ENCODE data around the gene PTMA. TPM values are rescaled to one million over a fixed set of nuclear protein-coding genes. Genes with fewer than 3 reads are reported as not detected.

The PTMA gene
- total RNA-seq, 2 experiments from 2014 or later, result 1,763 to 1,778 TPM

DNA sequence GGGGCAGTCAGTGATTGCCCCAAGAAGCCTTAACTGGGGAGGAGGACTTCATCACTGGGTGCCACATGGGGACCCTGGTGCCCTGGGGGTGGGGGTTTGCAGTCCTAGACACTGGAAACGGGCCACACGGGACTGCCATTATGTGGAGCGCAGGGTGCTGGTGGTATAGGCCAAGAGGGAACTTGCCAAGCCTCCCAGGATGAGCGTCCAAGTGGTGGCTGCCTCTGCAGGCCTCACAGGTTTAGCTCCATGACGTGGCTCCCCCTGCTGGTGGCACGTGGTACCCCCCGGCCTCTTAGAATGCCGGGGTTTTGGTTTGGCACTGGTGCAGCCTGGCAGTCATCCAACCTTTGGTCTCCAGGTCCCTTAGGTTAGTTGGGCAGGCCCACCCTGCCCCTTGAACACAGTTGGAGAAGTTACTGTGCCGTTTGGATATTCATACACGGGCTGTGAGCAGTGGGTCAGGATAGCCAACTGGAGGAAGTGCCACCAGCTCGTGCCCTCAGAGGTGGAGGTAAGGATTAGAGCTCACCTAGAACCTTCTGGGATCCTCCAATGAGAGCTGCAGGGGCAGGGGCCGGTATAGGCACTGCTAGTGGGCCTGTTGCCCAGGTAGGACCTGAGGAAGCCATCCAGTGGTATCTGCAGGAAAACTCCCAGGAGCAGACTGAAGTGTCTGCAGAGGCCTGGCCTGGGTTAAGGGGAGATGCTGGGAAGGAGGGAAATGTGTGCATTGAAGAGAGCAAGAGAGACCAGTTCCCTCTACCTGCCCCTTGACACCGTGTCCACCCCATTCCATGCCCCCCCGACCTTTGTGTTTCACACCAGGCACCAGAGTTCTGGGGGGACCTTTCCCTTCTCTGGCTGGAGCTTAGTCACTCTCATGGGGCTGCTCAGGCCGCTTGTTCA lies 5.7 kb downstream of the PTMA start:
- peak overlapping the region; percentile 48 for H3K4me3 Mint-ChIP-seq
- H3K27me3 Mint-ChIP-seq, result no peaks in the 10 kb centered on the region
- POLR2A ChIA-PET, result interaction anchor here (0.9 to 5.2 kb wide), 15 partner anchors 10 to 250 kb away, joined by 3 to 69 read pairs (median 6); partner anchors contain the start of genes COPS7B, NCL and PDE6D
- peak overlapping the region; percentile 95 for H3K27ac Mint-ChIP-seq
- intact Hi-C loops (cut with micrococcal nuclease), result loop anchor here (1.0 to 2.0 kb wide), 2 partner anchors 102 to 151 kb away; no protein-coding TSS in a partner anchor
- H3K36me3 Mint-ChIP-seq, result peaks cover 37% of the 10 kb centered on the region
- peak; percentile 94 for DNase-seq
- CTCF ChIA-PET, result interaction anchor here (0.6 to 12.1 kb wide), 40 partner anchors 11 to 249 kb away, joined by 3 to 578 read pairs (median 7); partner anchors contain the start of genes COPS7B and NCL
- H3K4me1 Mint-ChIP-seq (ENCODE audit: low read depth), result peaks cover 23% of the 10 kb centered on the region
- peaks cover 2% of the 10 kb centered on the region for H3K9me3 Mint-ChIP-seq

DNA sequence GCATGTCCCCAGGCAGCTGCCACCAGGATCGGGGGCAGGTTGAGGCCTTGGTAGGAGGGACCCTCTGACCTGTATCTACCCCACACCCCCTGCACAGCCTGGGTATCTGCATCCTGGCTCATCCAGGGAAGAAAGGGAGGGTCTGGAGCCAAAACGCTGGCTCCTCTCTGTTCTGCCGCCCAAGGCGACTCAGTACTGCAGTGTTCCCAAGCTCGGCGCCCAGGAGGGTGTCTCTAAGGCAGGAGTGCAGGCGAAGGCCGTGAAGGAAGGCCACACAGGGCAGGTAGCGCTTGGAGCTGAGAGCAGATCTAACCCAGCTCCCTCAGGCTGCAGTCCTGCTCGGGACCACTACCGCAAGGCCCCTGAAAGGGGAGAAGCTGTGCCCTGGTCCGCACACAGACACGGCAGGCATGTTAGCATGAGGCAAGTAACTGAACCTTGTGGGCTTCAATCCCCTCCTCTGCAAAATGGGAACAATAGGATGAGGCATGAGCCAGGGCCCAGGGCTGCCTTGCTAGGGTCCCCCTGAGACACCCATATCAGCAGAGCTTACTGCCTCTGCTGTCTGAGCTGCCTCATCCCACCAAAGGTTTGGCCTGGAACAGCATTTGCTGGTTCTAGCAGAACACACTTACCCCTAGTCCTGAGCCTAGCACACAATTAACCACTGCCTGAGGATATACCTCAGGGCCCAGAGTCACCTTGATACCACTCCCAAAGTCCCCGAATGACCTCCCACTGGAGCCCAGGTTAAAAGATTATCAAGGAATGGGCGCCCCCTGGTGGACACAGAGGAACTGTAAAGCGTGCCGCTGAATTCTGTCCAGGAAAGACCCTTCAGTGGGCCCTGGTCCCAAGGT lies 6.5 kb downstream of the PTMA start:
- H3K27ac Mint-ChIP-seq, result peak overlapping the region; percentile 95
- DNase-seq, result peak; percentile 85
- H3K4me1 Mint-ChIP-seq (ENCODE audit: low read depth), result peaks cover 23% of the 10 kb centered on the region
- ChIA-PET POLR2A (interaction anchor here (0.9 to 5.2 kb wide), 13 partner anchors 8 to 162 kb away, joined by 3 to 69 read pairs (median 6); partner anchors contain the start of gene PDE6D), CTCF (interaction anchor here (0.5 to 12.1 kb wide), 42 partner anchors 10 to 250 kb away, joined by 3 to 578 read pairs (median 6); partner anchors contain the start of genes COPS7B and NCL)
- H3K9me3 Mint-ChIP-seq, result peaks cover 2% of the 10 kb centered on the region
- no peak overlapping the region for H3K4me3 Mint-ChIP-seq
- H3K36me3 Mint-ChIP-seq, result peaks cover 30% of the 10 kb centered on the region
- no peaks in the 10 kb centered on the region for H3K27me3 Mint-ChIP-seq
- intact Hi-C loops (cut with micrococcal nuclease), result loop anchor here (1.0 to 2.0 kb wide), 4 partner anchors 28 to 152 kb away; no protein-coding TSS in a partner anchor

DNA sequence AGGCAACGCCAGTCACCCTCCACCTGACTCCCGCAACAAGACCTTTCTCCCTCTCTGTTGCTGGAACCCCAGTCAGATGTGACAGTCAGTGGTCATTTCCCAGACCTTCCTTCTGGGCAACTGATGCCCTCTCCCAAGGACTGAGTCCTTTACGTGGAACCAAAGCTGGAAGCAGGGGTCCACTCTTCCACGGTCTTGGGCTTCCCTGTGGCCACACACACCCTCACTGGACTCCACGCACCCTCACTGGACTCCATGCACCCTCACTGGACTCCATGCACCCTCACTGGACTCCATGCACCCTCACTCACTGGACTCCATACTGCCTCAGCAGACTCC lies 7.1 kb downstream of the PTMA start:
- intact Hi-C loops (cut with micrococcal nuclease), result loop anchor here (1.0 to 2.0 kb wide), 3 partner anchors 28 to 153 kb away; no protein-coding TSS in a partner anchor
- H3K27ac Mint-ChIP-seq, result no peak overlapping the region

DNA sequence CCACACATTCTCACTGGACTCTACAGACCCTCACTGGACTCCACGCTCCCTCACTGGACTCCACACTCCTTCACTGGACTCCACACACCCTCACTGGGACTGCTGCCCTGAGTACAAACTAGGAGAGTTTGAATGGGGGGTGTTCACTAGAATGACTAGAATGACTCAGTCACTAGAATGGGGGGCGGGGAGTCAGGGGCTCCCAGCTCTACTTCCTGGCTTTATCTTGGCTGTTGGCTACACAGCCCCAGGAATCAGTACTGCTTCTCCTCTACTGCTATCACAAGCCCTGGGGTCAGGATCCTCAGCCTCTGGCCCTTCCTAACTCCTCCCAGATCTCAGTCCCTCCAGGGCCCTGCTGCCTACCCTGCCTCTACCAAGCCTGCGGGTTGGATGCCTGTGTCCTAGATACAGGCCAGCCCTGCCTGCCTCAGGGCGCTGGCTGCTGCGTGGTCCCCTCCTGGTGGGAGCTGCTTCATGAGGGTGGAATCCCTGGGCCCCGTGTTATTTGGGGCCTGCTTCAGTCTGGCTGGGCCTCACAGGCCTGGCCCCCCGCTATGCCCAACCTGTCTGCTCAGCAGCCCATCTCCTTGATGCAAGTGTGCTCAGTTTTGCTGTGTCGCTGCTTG lies 7.8 kb downstream of the PTMA start:
- Mint-ChIP-seq H3K27ac (no peak overlapping the region), H3K4me3 (no peak overlapping the region), H3K9me3 (peaks cover 2% of the 10 kb centered on the region), H3K36me3 (peaks cover 24% of the 10 kb centered on the region), H3K4me1 (ENCODE audit: low read depth) (peaks cover 23% of the 10 kb centered on the region), H3K27me3 (no peaks in the 10 kb centered on the region)
- no peak for DNase-seq
- POLR2A ChIA-PET, result interaction anchor here (1.1 to 5.2 kb wide), 4 partner anchors 9 to 103 kb away, joined by 4 to 69 read pairs (median 15); no protein-coding TSS in a partner anchor
- CTCF ChIA-PET, result interaction anchor here (0.7 to 12.1 kb wide), 11 partner anchors 9 to 251 kb away, joined by 3 to 578 read pairs (median 12); partner anchors contain the start of gene COPS7B
- intact Hi-C loops (cut with micrococcal nuclease), result loop anchor here (1.0 to 2.0 kb wide), 3 partner anchors 29 to 153 kb away; no protein-coding TSS in a partner anchor

More for the DNA sequence above, 7.1 kb downstream of the PTMA start:
- no peaks in the 10 kb centered on the region for H3K27me3 Mint-ChIP-seq
- ChIA-PET CTCF (interaction anchor here (0.5 to 12.1 kb wide), 22 partner anchors 10 to 250 kb away, joined by 3 to 578 read pairs (median 8); partner anchors contain the start of genes COPS7B and NCL), POLR2A (interaction anchor here (1.1 to 5.2 kb wide), 6 partner anchors 9 to 102 kb away, joined by 4 to 69 read pairs (median 10); partner anchors contain the start of gene PDE6D)
- H3K4me3 Mint-ChIP-seq, result no peak overlapping the region
- peaks cover 2% of the 10 kb centered on the region for H3K9me3 Mint-ChIP-seq
- peaks cover 28% of the 10 kb centered on the region for H3K36me3 Mint-ChIP-seq
- DNase-seq, result no peak
- H3K4me1 Mint-ChIP-seq (ENCODE audit: low read depth), result peaks cover 23% of the 10 kb centered on the region

DNA sequence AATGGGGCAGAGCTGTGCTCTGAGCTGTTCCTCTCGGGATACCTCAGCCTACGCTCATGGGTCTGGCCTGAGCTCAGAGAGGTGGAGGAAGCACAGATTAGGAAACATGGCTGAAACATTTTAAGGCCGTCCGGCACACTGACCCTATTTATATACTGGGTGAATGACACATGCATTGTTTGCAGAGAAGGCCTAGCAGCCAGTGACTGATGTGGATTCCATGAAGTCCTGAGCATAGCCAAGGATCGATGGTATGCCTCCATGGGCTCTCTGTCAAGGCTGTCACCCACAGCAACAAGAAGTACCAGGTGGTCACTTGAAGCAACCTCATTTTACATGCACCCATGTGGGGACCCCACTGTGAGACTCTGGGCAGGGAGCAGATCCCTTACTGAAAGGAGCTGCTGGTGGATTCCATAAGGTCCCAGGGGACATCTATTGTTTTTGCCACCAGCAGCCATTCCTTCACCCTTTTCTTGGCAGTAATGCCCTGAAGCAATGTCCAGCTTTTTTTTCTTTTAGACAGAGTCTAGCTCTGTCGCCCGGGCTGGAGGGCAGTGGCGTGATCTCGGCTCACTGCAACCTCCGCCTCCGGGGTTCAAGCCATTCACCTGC lies 8.4 kb downstream of the PTMA start:
- ChIA-PET CTCF (interaction anchor here (1.1 to 12.1 kb wide), 6 partner anchors 8 to 252 kb away, joined by 3 to 578 read pairs (median 74); no protein-coding TSS in a partner anchor), POLR2A (no interaction called here)
- no peak for DNase-seq
- no peak overlapping the region for H3K27ac Mint-ChIP-seq
- H3K36me3 Mint-ChIP-seq, result peaks cover 17% of the 10 kb centered on the region
- no peak overlapping the region for H3K4me3 Mint-ChIP-seq
- H3K27me3 Mint-ChIP-seq, result no peaks in the 10 kb centered on the region
- peaks cover 19% of the 10 kb centered on the region for H3K4me1 Mint-ChIP-seq (ENCODE audit: low read depth)
- intact Hi-C loops (cut with micrococcal nuclease), result no loop called here
- H3K9me3 Mint-ChIP-seq, result peaks cover 2% of the 10 kb centered on the region

DNA sequence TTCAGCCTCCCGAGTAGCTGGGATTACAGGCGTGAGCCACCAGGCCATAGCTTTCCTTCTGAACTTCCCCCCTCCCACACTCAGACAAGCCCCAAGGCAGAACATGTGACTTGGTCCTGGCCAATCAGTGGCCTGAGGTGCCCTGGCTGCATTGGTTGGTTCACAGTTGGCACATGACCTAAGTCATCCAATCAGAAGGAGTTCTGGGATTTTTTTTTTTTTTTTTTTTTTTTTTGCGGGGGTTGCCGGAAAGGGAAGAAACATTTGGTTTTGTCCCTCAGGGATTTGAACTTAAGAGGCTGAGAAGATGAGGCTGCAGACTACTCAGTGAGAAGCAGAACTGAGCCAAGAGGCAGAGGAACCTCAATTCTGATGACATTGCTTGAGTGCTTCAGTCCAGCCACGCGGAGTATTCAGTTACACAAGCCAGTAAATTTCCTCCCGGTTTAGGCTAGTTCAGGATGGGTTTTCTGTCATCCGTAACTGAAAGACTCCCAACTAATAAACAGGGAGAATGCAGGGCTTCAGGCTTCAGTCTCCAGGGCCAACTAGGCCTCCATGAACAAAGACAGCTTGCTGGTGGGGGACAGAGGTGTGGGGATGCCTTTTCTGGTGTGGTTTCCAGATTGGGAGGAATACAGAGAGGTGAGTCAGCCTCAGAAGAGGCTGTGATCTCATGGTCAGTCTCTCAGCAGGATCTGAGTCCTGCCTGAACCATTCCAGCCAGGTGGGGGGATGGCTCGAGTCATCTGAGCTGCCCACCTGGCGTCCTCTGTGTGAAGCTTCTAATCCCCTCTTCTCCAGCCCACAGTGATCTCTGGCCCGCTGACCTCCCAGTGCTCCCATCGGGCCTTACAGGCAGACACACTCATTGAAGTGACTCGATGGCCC lies 9.2 kb downstream of the PTMA start:
- peaks cover 2% of the 10 kb centered on the region for H3K9me3 Mint-ChIP-seq
- intact Hi-C loops (cut with micrococcal nuclease), result no loop called here
- peaks cover 10% of the 10 kb centered on the region for H3K36me3 Mint-ChIP-seq
- peak; percentile 39 for DNase-seq
- H3K4me1 Mint-ChIP-seq (ENCODE audit: low read depth), result peaks cover 11% of the 10 kb centered on the region
- no peak overlapping the region for H3K4me3 Mint-ChIP-seq
- H3K27ac Mint-ChIP-seq, result no peak overlapping the region
- H3K27me3 Mint-ChIP-seq, result no peaks in the 10 kb centered on the region
- CTCF ChIA-PET, result interaction anchor here (1.2 to 12.1 kb wide), 4 partner anchors 14 to 105 kb away, joined by 4 to 578 read pairs (median 130); no protein-coding TSS in a partner anchor
- POLR2A ChIA-PET, result no interaction called here

DNA sequence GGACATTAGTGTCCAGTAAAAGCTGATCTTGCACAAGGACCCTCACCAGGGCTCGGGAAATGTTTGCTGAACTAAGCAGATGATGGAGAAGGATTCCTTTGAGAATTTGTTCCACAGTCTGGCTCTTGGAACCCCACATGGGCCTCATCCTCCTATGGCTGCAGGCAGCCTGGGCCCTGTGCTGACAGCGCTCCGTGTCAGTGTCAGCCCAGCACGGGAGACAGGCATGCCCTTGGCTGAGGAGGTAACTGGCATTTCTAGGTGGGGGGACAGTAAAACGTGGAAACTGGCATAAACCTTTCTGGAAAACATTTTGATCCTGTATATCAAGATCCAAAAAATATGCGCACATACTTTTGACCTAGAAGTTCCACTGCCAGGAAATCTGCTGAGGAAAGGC lies 10.5 kb downstream of the PTMA start:
- H3K9me3 Mint-ChIP-seq, result peaks cover 2% of the 10 kb centered on the region
- intact Hi-C loops (cut with micrococcal nuclease), result no loop called here
- peaks cover 2% of the 10 kb centered on the region for H3K4me1 Mint-ChIP-seq (ENCODE audit: low read depth)
- no peak overlapping the region for H3K27ac Mint-ChIP-seq
- no peaks in the 10 kb centered on the region for H3K27me3 Mint-ChIP-seq
- ChIA-PET CTCF (interaction anchor here (12.1 kb wide), 1 partner anchor 37 kb away, joined by 578 read pairs; no protein-coding TSS in a partner anchor), POLR2A (no interaction called here)
- H3K36me3 Mint-ChIP-seq, result peaks cover 2% of the 10 kb centered on the region
- DNase-seq, result no peak
- H3K4me3 Mint-ChIP-seq, result no peak overlapping the region

DNA sequence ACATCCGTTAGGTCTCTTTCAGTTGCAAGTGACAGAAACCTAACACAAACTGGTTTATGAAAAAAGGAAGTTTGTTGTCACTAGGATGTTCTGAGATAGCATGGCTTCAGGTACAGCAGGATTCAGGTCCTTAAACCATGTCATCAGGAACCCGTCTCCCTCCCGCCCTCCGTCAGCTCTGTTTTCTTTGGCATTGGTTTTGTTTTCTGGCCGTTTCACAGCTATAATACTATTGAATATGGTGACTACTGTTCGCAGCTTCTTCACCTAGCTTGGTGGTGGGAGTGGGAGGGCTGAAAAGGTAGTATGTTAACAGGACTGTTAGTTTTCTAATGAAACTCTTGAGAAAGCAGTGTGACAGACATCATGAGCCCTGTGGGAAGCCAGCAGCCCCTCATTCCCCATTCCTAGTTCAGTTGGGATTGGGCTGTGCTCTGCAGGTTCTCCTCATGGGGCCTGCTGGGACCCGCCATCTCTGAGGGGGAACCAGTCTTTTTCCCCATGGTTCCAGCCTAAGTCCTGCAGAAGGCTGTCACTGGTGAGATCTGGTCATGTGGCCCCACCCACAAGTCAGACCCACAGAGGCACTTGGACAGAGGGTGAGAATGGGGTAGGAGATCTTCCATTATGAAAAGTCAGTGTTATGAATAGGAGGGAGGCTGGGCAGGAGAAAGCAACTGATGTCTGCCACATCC lies 12.1 kb downstream of the PTMA start:
- H3K9me3 Mint-ChIP-seq, result peaks cover 2% of the 10 kb centered on the region
- intact Hi-C loops (cut with micrococcal nuclease), result no loop called here
- no peak overlapping the region for H3K27ac Mint-ChIP-seq
- ChIA-PET CTCF (interaction anchor here (1.1 to 12.1 kb wide), 3 partner anchors 13 to 119 kb away, joined by 3 to 578 read pairs (median 5); no protein-coding TSS in a partner anchor), POLR2A (no interaction called here)
- DNase-seq, result no peak
- H3K4me3 Mint-ChIP-seq, result no peak overlapping the region
- no peaks in the 10 kb centered on the region for H3K27me3 Mint-ChIP-seq
- H3K4me1 Mint-ChIP-seq (ENCODE audit: low read depth), result no peaks in the 10 kb centered on the region
- no peaks in the 10 kb centered on the region for H3K36me3 Mint-ChIP-seq

DNA sequence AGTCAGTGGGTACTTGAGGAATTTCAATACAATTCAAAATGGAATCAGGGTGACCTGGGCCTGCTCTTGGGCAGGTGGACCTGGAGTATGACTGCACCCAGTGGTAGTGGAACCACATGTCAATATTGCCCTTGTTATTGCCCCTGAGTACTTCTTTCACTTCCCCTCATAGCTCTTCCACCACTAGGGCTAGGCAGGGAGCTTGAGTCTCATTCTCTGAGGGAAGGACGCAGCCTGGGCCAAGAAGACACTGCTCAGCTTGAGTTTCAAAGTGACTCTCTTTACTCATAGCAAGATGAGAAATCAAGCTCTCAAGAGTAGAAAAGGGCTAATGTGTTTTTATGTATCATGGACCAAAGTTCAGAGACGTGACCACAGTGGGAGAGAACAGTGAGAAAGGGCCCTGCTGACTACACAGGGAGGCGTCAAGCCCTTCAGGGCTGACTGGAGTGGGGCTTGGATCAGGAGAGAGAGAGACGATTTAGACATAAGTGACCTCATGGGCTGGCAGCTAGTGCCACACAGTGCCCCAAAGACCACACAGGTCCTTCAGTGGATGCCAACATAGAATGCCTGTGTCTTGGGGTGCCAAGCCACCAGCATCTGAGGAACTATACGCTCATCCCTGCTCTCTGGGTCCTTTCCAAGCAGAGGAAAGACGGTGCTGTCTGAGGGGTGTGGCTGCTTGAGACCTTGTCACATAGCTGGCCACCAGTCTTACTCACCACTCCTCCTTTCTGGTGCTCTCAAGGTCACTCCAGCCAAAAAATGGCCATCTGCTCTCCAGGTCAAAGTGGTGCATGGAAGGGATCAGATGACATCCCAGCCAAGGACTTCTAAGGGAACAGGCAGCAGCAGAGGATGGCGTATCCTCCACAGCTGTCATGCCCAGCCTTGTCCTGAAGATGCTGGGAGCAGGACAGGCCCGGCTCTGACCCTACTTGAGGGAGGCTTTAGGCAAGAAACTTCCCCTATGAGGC lies 13.0 kb downstream of the PTMA start:
- H3K27me3 Mint-ChIP-seq, result no peaks in the 10 kb centered on the region
- H3K4me3 Mint-ChIP-seq, result no peak overlapping the region
- ChIA-PET CTCF (interaction anchor here (0.9 to 12.1 kb wide), 4 partner anchors 14 to 120 kb away, joined by 3 to 578 read pairs (median 4); no protein-coding TSS in a partner anchor), POLR2A (no interaction called here)
- peaks cover 2% of the 10 kb centered on the region for H3K9me3 Mint-ChIP-seq
- H3K36me3 Mint-ChIP-seq, result no peaks in the 10 kb centered on the region
- no peak for DNase-seq
- no peaks in the 10 kb centered on the region for H3K4me1 Mint-ChIP-seq (ENCODE audit: low read depth)
- intact Hi-C loops (cut with micrococcal nuclease), result no loop called here
- no peak overlapping the region for H3K27ac Mint-ChIP-seq

Data from activated CD4-positive, alpha-beta memory T cell treated with anti-CD3 and anti-CD28 coated beads for 36 hours (primary cell).